ENCODE data around the gene HPS5.

Gene HPS5

GRCh38 chr11:18245396-18245795, 76.5 kb downstream of the HPS5 start:
- Mint-ChIP-seq H3K36me3 (peaks cover 3% of the 10 kb centered on the region), H3K4me3 (no peak overlapping the region), H3K27ac (no peak overlapping the region), H3K9me3 (ENCODE audit: low read depth) (peaks cover 4% of the 10 kb centered on the region), H3K27me3 (no peaks in the 10 kb centered on the region), H3K4me1 (ENCODE audit: low read depth) (peaks cover 5% of the 10 kb centered on the region)

GRCh38 chr11:18243783-18244362, 78.1 kb downstream of the HPS5 start:
- Mint-ChIP-seq H3K4me1 (ENCODE audit: low read depth) (peaks cover 5% of the 10 kb centered on the region), H3K27ac (no peak overlapping the region), H3K27me3 (peaks cover 6% of the 10 kb centered on the region), H3K9me3 (ENCODE audit: low read depth) (peaks cover 4% of the 10 kb centered on the region), H3K4me3 (no peak overlapping the region), H3K36me3 (peaks cover 3% of the 10 kb centered on the region)

GRCh38 chr11:18239655-18240054, 82.3 kb downstream of the HPS5 start:
- Mint-ChIP-seq H3K9me3 (ENCODE audit: low read depth) (peaks cover 4% of the 10 kb centered on the region), H3K27me3 (peaks cover 11% of the 10 kb centered on the region), H3K4me1 (ENCODE audit: low read depth) (no peaks in the 10 kb centered on the region), H3K4me3 (no peak overlapping the region), H3K36me3 (peaks cover 3% of the 10 kb centered on the region), H3K27ac (no peak overlapping the region)

- Mint-ChIP-seq H3K36me3 (peaks cover 3% of the 10 kb centered on the region), H3K27ac (no peak within 1 kb of the TSS), H3K4me1 (ENCODE audit: low read depth) (no peaks in the 10 kb centered on the region), H3K4me3 (no peak within 1 kb of the TSS), H3K27me3 (peaks cover 19% of the 10 kb centered on the region), H3K9me3 (ENCODE audit: low read depth) (no peaks in the 10 kb centered on the region)
Measured at GRCh38 chr11:18236664-18237356, 85.1 kb downstream of the HPS5 start, which contains the start of gene SAA4. Gene SAA4 (minus strand): TSS chr11:18236802. CDS start chr11:18235926, 876 bp downstream.

- Mint-ChIP-seq H3K27ac (no peak overlapping the region), H3K4me3 (no peak overlapping the region), H3K4me1 (ENCODE audit: low read depth) (no peaks in the 10 kb centered on the region), H3K27me3 (peaks cover 19% of the 10 kb centered on the region), H3K9me3 (ENCODE audit: low read depth) (no peaks in the 10 kb centered on the region), H3K36me3 (peaks cover under 1% of the 10 kb centered on the region)
Measured at GRCh38 chr11:18235394-18236334, 86.3 kb downstream of the HPS5 start.

GRCh38 chr11:18233912-18234311, 88.0 kb downstream of the HPS5 start:
- Mint-ChIP-seq H3K4me3 (no peak overlapping the region), H3K27me3 (peaks cover 12% of the 10 kb centered on the region), H3K27ac (no peak overlapping the region), H3K4me1 (ENCODE audit: low read depth) (no peaks in the 10 kb centered on the region), H3K9me3 (ENCODE audit: low read depth) (no peaks in the 10 kb centered on the region), H3K36me3 (no peaks in the 10 kb centered on the region)

GRCh38 chr11:18230859-18231258, 91.1 kb downstream of the HPS5 start:
- Mint-ChIP-seq H3K27ac (no peak overlapping the region), H3K4me3 (no peak overlapping the region), H3K4me1 (ENCODE audit: low read depth) (no peaks in the 10 kb centered on the region), H3K9me3 (ENCODE audit: low read depth) (no peaks in the 10 kb centered on the region), H3K36me3 (no peaks in the 10 kb centered on the region), H3K27me3 (peaks cover 8% of the 10 kb centered on the region)

GRCh38 chr11:18229501-18229900, 92.4 kb downstream of the HPS5 start:
- no peak overlapping the region for H3K27ac Mint-ChIP-seq
- no peak overlapping the region for H3K4me3 Mint-ChIP-seq
- no peaks in the 10 kb centered on the region for H3K9me3 Mint-ChIP-seq (ENCODE audit: low read depth)
- no peaks in the 10 kb centered on the region for H3K4me1 Mint-ChIP-seq (ENCODE audit: low read depth)
- H3K27me3 Mint-ChIP-seq: peaks cover 6% of the 10 kb centered on the region
- H3K36me3 Mint-ChIP-seq: no peaks in the 10 kb centered on the region
